Loucy (cell line): ENCODE results near the gene C13orf46.

Source experiments
- CTCF ChIP-seq: fragments of 200-600 bp; sonication (generic); conservative IDR thresholded peaks from 2 replicates; pipeline ENCODE4 v1.5.1; 2014; ENCODE audit warnings: mild to moderate bottlenecking, antibody characterized with exemption, low read length
- EZH2phosphoT487 ChIP-seq: fragments of 200-600 bp; IDR thresholded peaks from 2 replicates; pipeline ENCODE4 v1.6.1; 2018; ENCODE audit warnings: antibody characterized with exemption, mild to moderate bottlenecking, moderate library complexity, borderline replicate concordance

- no peak for TF ChIP-seq CTCF
- TF ChIP-seq EZH2phosphoT487, result no peak
Observed at GRCh38 chr13:114011226-114011625, 37.4 kb upstream of the C13orf46 start.
